Left forelimb (tissue), 1 donor: ENCODE results near the gene CROCC2.

Experiments used
- DNase-seq: peaks from one replicate; pipeline ENCODE4 v3.0.0-alpha.2; 2018; ENCODE audit warnings: low spot score

Gene CROCC2

GRCh38 chr2:240891492-240892340 lies 14.4 kb upstream of the CROCC2 start:
- DNase-seq, result no peak

- DNase-seq, result no peak
Measured at GRCh38 chr2:240892356-240892755, 13.8 kb upstream of the CROCC2 start.

- no peak for DNase-seq
Measured at GRCh38 chr2:240892925-240893324, 13.2 kb upstream of the CROCC2 start.

- no peak for DNase-seq
Measured at GRCh38 chr2:240893363-240893844, 12.7 kb upstream of the CROCC2 start.

- DNase-seq, result no peak
Measured at GRCh38 chr2:240894006-240894405, 12.1 kb upstream of the CROCC2 start.

GRCh38 chr2:240894836-240895558 lies 11.1 kb upstream of the CROCC2 start:
- no peak for DNase-seq

- no peak for DNase-seq
Measured at GRCh38 chr2:240895656-240896388, 10.3 kb upstream of the CROCC2 start, which contains the start of gene MAB21L4. Gene MAB21L4 (minus strand): TSS chr2:240896156. CDS start chr2:240895997, 159 bp downstream.

- DNase-seq, result no peak
Measured at GRCh38 chr2:240896394-240896793, 9.7 kb upstream of the CROCC2 start.

GRCh38 chr2:240896871-240897692 lies 9.1 kb upstream of the CROCC2 start:
- DNase-seq, result no peak

GRCh38 chr2:240898108-240898730 lies 7.9 kb upstream of the CROCC2 start:
- no peak for DNase-seq

- DNase-seq, result no peak
Measured at GRCh38 chr2:240898731-240899467, 7.2 kb upstream of the CROCC2 start.

- DNase-seq, result no peak
Measured at GRCh38 chr2:240899468-240899865, 6.7 kb upstream of the CROCC2 start.

GRCh38 chr2:240900141-240900860 lies 5.8 kb upstream of the CROCC2 start:
- DNase-seq, result no peak

GRCh38 chr2:240901986-240902614 lies 4.0 kb upstream of the CROCC2 start:
- no peak for DNase-seq

- no peak for DNase-seq
Measured at GRCh38 chr2:240902615-240903041, 3.5 kb upstream of the CROCC2 start.

GRCh38 chr2:240903191-240904060 lies 2.7 kb upstream of the CROCC2 start:
- no peak for DNase-seq

GRCh38 chr2:240904216-240905175 lies 1.6 kb upstream of the CROCC2 start:
- DNase-seq, result no peak
